Measurements from ENCODE around the gene GLCCI1. TPM values are rescaled to one million over a fixed set of nuclear protein-coding genes. Genes with fewer than 3 reads are reported as not detected.

GLCCI1 gene
- 20.4 TPM for total RNA-seq
- polyA plus RNA-seq: 29.0 TPM
- long read RNA-seq, donor 1, partial matches to known transcripts: 0 of 1 reads
- long read RNA-seq, donor 1, other reads (novel, unspliced or antisense): 0 of 1 reads
- long read RNA-seq, donor 2: 0 reads
- long read RNA-seq, donor 3, full-length matches to known transcripts: 6 of 6 reads
- long read RNA-seq, donor 3, partial matches to known transcripts: 0 of 6 reads
- long read RNA-seq, donor 3, other reads (novel, unspliced or antisense): 0 of 6 reads
- long read RNA-seq, donor 4: 0 reads
- long read RNA-seq, donor 5, full-length matches to known transcripts: 9 of 9 reads
- long read RNA-seq, donor 5, partial matches to known transcripts: 0 of 9 reads
- long read RNA-seq, donor 5, other reads (novel, unspliced or antisense): 0 of 9 reads
- long read RNA-seq, donor 6, full-length matches to known transcripts: 9 of 14 reads
- long read RNA-seq, donor 6, partial matches to known transcripts: 0 of 14 reads
- long read RNA-seq, donor 6, other reads (novel, unspliced or antisense): 5 of 14 reads
- long read RNA-seq, donor 7, full-length matches to known transcripts: 7 of 36 reads
- long read RNA-seq, donor 7, partial matches to known transcripts: 29 of 36 reads
- long read RNA-seq, donor 7, other reads (novel, unspliced or antisense): 0 of 36 reads
- long read RNA-seq, donor 8: 0 reads
- long read RNA-seq, donor 9, full-length matches to known transcripts: 12 of 20 reads
- long read RNA-seq, donor 9, partial matches to known transcripts: 0 of 20 reads
- long read RNA-seq, donor 9, other reads (novel, unspliced or antisense): 8 of 20 reads
- long read RNA-seq, donor 10, full-length matches to known transcripts: 5 of 10 reads
- long read RNA-seq, donor 10, partial matches to known transcripts: 0 of 10 reads
- long read RNA-seq, donor 10, other reads (novel, unspliced or antisense): 5 of 10 reads

- peak within 1 kb of the TSS; percentile 68 to 82 for H3K4me3 ChIP-seq (ENCODE audit: low read length in 2 of 2)
- peak within 1 kb of the TSS; percentile 98 to 99 for H3K27ac ChIP-seq (ENCODE audit: low read depth in 1 of 2, low read length in 1 of 2)
- peaks cover 24 to 33% of the 10 kb centered on the region in 2 donors for H3K4me1 ChIP-seq (ENCODE audit: control insufficient read depth in 2 of 2, insufficient read depth in 2 of 2, low read length in 2 of 2)
- DNase-seq (ENCODE audit: low read depth in 6 of 9, low spot score in 9 of 9): peak; percentile 94 to 99 (median 97)
- H3K9me3 ChIP-seq (ENCODE audit: control insufficient read depth in 2 of 2, insufficient read depth in 1 of 2, low read length in 1 of 2): no peaks in the 10 kb centered on the region
- WGBS: under 1% methylated on average over 77 of the region's 77 CpGs
- no peaks in the 10 kb centered on the region for H3K27me3 ChIP-seq (ENCODE audit: control insufficient read depth in 2 of 2, insufficient read depth in 1 of 2, low read length in 1 of 2)
- H3K36me3 ChIP-seq (ENCODE audit: control insufficient read depth in 2 of 2, insufficient read depth in 2 of 2, low read length in 1 of 2): no peaks in the 10 kb centered on the region
Measured at GRCh38 chr7:7968544-7969305, at the start of gene GLCCI1. Gene GLCCI1, plus strand, starts transcription at chr7:7968796. Its CDS starts 555 bp downstream, at chr7:7969351.

DNA sequence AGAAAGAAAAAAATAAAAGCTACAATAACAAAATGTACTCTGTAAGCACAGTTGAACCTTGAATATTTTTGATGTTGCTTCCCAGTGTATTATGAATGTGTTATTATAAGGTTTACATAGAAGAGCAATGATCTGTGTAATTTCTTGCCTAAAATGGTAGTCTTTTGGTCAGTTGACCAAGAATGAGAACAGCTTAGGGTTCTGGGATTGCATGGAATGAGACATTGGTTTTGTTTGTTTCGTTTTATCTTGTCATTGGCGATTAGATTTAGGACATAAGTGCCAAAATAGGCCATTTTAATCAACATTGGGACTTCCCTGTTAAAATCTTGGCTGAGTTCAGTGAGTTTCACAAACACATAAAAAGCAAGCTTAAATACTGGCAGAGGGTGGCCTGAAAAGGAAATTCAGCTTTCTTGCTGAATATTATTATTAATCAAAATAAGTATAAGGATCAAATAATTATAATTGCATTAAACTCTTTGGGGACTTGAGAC lies 49.1 kb upstream of the GLCCI1 start:
- 94% methylated on average over 2 of the region's 2 CpGs for WGBS
- no peaks in the 10 kb centered on the region for H3K36me3 ChIP-seq (ENCODE audit: control insufficient read depth in 2 of 2, insufficient read depth in 2 of 2, low read length in 1 of 2)
- H3K27ac ChIP-seq (ENCODE audit: low read depth in 1 of 2, low read length in 1 of 2): no peak overlapping the region
- no peaks in the 10 kb centered on the region for H3K9me3 ChIP-seq (ENCODE audit: control insufficient read depth in 2 of 2, insufficient read depth in 1 of 2, low read length in 1 of 2)
- H3K27me3 ChIP-seq (ENCODE audit: control insufficient read depth in 2 of 2, insufficient read depth in 1 of 2, low read length in 1 of 2): no peaks in the 10 kb centered on the region
- no peak overlapping the region for H3K4me3 ChIP-seq (ENCODE audit: low read length in 2 of 2)
- peaks cover 6 to 7% of the 10 kb centered on the region in 2 donors for H3K4me1 ChIP-seq (ENCODE audit: control insufficient read depth in 2 of 2, insufficient read depth in 2 of 2, low read length in 2 of 2)
- DNase-seq (ENCODE audit: low read depth in 6 of 9, low spot score in 9 of 9): no peak

- H3K9me3 ChIP-seq (ENCODE audit: control insufficient read depth in 2 of 2, insufficient read depth in 1 of 2, low read length in 1 of 2): no peaks in the 10 kb centered on the region
- no peaks in the 10 kb centered on the region for H3K27me3 ChIP-seq (ENCODE audit: control insufficient read depth in 2 of 2, insufficient read depth in 1 of 2, low read length in 1 of 2)
- 48% methylated on average over 2 of the region's 2 CpGs for WGBS
- DNase-seq (ENCODE audit: low read depth in 6 of 9, low spot score in 9 of 9): no peak
- H3K4me1 ChIP-seq (ENCODE audit: control insufficient read depth in 2 of 2, insufficient read depth in 2 of 2, low read length in 2 of 2): peaks cover 8 to 12% of the 10 kb centered on the region in 2 donors
- H3K4me3 ChIP-seq (ENCODE audit: low read length in 2 of 2): no peak overlapping the region
- H3K36me3 ChIP-seq (ENCODE audit: control insufficient read depth in 2 of 2, insufficient read depth in 2 of 2, low read length in 1 of 2): no peaks in the 10 kb centered on the region
- no peak overlapping the region for H3K27ac ChIP-seq (ENCODE audit: low read depth in 1 of 2, low read length in 1 of 2)
Measured at GRCh38 chr7:7920056-7920455, 48.5 kb upstream of the GLCCI1 start.

GRCh38 chr7:7920481-7920880 lies 48.1 kb upstream of the GLCCI1 start:
- H3K4me1 ChIP-seq (ENCODE audit: control insufficient read depth in 2 of 2, insufficient read depth in 2 of 2, low read length in 2 of 2): peaks cover 8 to 12% of the 10 kb centered on the region in 2 donors
- no peak overlapping the region for H3K4me3 ChIP-seq (ENCODE audit: low read length in 2 of 2)
- H3K27me3 ChIP-seq (ENCODE audit: control insufficient read depth in 2 of 2, insufficient read depth in 1 of 2, low read length in 1 of 2): no peaks in the 10 kb centered on the region
- DNase-seq (ENCODE audit: low read depth in 6 of 9, low spot score in 9 of 9): peak in 6 of 9 donors; percentile 46 to 89 (median 56)
- H3K36me3 ChIP-seq (ENCODE audit: control insufficient read depth in 2 of 2, insufficient read depth in 2 of 2, low read length in 1 of 2): no peaks in the 10 kb centered on the region
- no peaks in the 10 kb centered on the region for H3K9me3 ChIP-seq (ENCODE audit: control insufficient read depth in 2 of 2, insufficient read depth in 1 of 2, low read length in 1 of 2)
- WGBS: 63% methylated on average over 3 of the region's 3 CpGs
- H3K27ac ChIP-seq (ENCODE audit: low read depth in 1 of 2, low read length in 1 of 2): no peak overlapping the region

DNA sequence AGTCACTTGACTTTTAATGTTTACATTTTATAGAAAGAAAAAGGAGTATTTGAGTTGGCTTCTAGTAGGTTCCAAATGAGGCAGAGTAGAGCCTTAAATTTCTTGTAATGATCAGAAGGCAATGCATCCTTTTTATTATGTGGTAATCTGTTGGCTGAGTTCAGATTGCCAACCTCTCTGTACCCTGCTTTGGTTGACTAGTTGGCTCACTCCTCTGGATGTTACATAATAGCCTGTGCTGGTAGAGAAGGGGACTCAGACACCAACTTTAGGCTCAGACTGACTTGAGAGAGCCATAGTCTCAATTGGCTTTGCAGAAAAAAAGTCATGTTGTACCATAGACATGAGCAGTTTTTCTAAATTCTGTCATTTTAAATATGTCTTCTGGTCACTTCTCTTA lies 46.8 kb upstream of the GLCCI1 start:
- peaks cover 8 to 12% of the 10 kb centered on the region in 2 donors for H3K4me1 ChIP-seq (ENCODE audit: control insufficient read depth in 2 of 2, insufficient read depth in 2 of 2, low read length in 2 of 2)
- no peaks in the 10 kb centered on the region for H3K27me3 ChIP-seq (ENCODE audit: control insufficient read depth in 2 of 2, insufficient read depth in 1 of 2, low read length in 1 of 2)
- no peak overlapping the region for H3K4me3 ChIP-seq (ENCODE audit: low read length in 2 of 2)
- peak in 1 of 9 donors; percentile 34 for DNase-seq (ENCODE audit: low read depth in 6 of 9, low spot score in 9 of 9)
- no peak overlapping the region for H3K27ac ChIP-seq (ENCODE audit: low read depth in 1 of 2, low read length in 1 of 2)
- no peaks in the 10 kb centered on the region for H3K9me3 ChIP-seq (ENCODE audit: control insufficient read depth in 2 of 2, insufficient read depth in 1 of 2, low read length in 1 of 2)
- H3K36me3 ChIP-seq (ENCODE audit: control insufficient read depth in 2 of 2, insufficient read depth in 2 of 2, low read length in 1 of 2): no peaks in the 10 kb centered on the region

GRCh38 chr7:7922684-7923385 lies 45.8 kb upstream of the GLCCI1 start:
- H3K4me1 ChIP-seq (ENCODE audit: control insufficient read depth in 2 of 2, insufficient read depth in 2 of 2, low read length in 2 of 2): peaks cover 8 to 12% of the 10 kb centered on the region in 2 donors
- no peak overlapping the region for H3K27ac ChIP-seq (ENCODE audit: low read depth in 1 of 2, low read length in 1 of 2)
- no peak for DNase-seq (ENCODE audit: low read depth in 6 of 9, low spot score in 9 of 9)
- WGBS: 95% methylated on average over 7 of the region's 7 CpGs
- no peaks in the 10 kb centered on the region for H3K36me3 ChIP-seq (ENCODE audit: control insufficient read depth in 2 of 2, insufficient read depth in 2 of 2, low read length in 1 of 2)
- no peaks in the 10 kb centered on the region for H3K27me3 ChIP-seq (ENCODE audit: control insufficient read depth in 2 of 2, insufficient read depth in 1 of 2, low read length in 1 of 2)
- no peak overlapping the region for H3K4me3 ChIP-seq (ENCODE audit: low read length in 2 of 2)
- no peaks in the 10 kb centered on the region for H3K9me3 ChIP-seq (ENCODE audit: control insufficient read depth in 2 of 2, insufficient read depth in 1 of 2, low read length in 1 of 2)

GRCh38 chr7:7923818-7924217 lies 44.8 kb upstream of the GLCCI1 start:
- no peaks in the 10 kb centered on the region for H3K36me3 ChIP-seq (ENCODE audit: control insufficient read depth in 2 of 2, insufficient read depth in 2 of 2, low read length in 1 of 2)
- H3K27me3 ChIP-seq (ENCODE audit: control insufficient read depth in 2 of 2, insufficient read depth in 1 of 2, low read length in 1 of 2): no peaks in the 10 kb centered on the region
- H3K9me3 ChIP-seq (ENCODE audit: control insufficient read depth in 2 of 2, insufficient read depth in 1 of 2, low read length in 1 of 2): no peaks in the 10 kb centered on the region
- DNase-seq (ENCODE audit: low read depth in 6 of 9, low spot score in 9 of 9): peak in 4 of 9 donors; percentile 30 to 78 (median 44)
- 8% methylated on average over 1 of the region's 1 CpG for WGBS
- H3K4me3 ChIP-seq (ENCODE audit: low read length in 2 of 2): no peak overlapping the region
- H3K4me1 ChIP-seq (ENCODE audit: control insufficient read depth in 2 of 2, insufficient read depth in 2 of 2, low read length in 2 of 2): peaks cover 8 to 12% of the 10 kb centered on the region in 2 donors
- H3K27ac ChIP-seq (ENCODE audit: low read depth in 1 of 2, low read length in 1 of 2): peak overlapping the region; percentile 28 to 36

- Histone ChIP-seq H3K4me3 (ENCODE audit: low read length in 2 of 2) (no peak overlapping the region), H3K27me3 (ENCODE audit: control insufficient read depth in 2 of 2, insufficient read depth in 1 of 2, low read length in 1 of 2) (no peaks in the 10 kb centered on the region), H3K9me3 (ENCODE audit: control insufficient read depth in 2 of 2, insufficient read depth in 1 of 2, low read length in 1 of 2) (no peaks in the 10 kb centered on the region), H3K27ac (ENCODE audit: low read depth in 1 of 2, low read length in 1 of 2) (peak overlapping the region; percentile 28 to 36), H3K36me3 (ENCODE audit: control insufficient read depth in 2 of 2, insufficient read depth in 2 of 2, low read length in 1 of 2) (no peaks in the 10 kb centered on the region), H3K4me1 (ENCODE audit: control insufficient read depth in 2 of 2, insufficient read depth in 2 of 2, low read length in 2 of 2) (peaks cover 8 to 12% of the 10 kb centered on the region in 2 donors)
- no peak for DNase-seq (ENCODE audit: low read depth in 6 of 9, low spot score in 9 of 9)
Measured at GRCh38 chr7:7924303-7924702, 44.3 kb upstream of the GLCCI1 start.

All from thymus (tissue), 14 donors.